ENCODE data around the gene SARS2. TPM values are rescaled to one million over a fixed set of nuclear protein-coding genes. Genes with fewer than 3 reads are reported as not detected.
"Not testable (repeated sequence)": the region's sequence is repeated elsewhere in the genome, so short reads cannot be mapped to it uniquely, and the experiment has no call there.

SARS2 gene
- total RNA-seq, 4 donors from 2014 or later = 12.7 to 21.6 (median 15.8) TPM

- Histone ChIP-seq H3K9me3 (no peaks in the 10 kb centered on the region), H3K27me3 (no peaks in the 10 kb centered on the region), H3K36me3 (peaks cover 0 to 63% (median 5%) of the 10 kb centered on the region in 3 donors), H3K4me3 (no peak overlapping the region), H3K27ac (peak overlapping the region in 1 of 4 donors; percentile 8), H3K4me1 (peaks cover 0 to 31% (median 5%) of the 10 kb centered on the region in 4 donors)
- TF ChIP-seq POLR2A (IDR thresholded peaks at IDR 0.05) = no peak
- TF ChIP-seq EP300 (IDR thresholded peaks at IDR 0.05) = no peak
- TF ChIP-seq CTCF (IDR thresholded peaks at IDR 0.05) = no peak
- WGBS, 2 donors = 85 to 88% methylated on average over 5 of the region's 5 CpGs
- DNase-seq (ENCODE audit: low spot score in 2 of 2) = no peak
Measured at GRCh38 chr19:38892841-38893240, 37.7 kb downstream of the SARS2 start.

GRCh38 chr19:38891771-38892170 lies 38.8 kb downstream of the SARS2 start:
- DNase-seq (ENCODE audit: low spot score in 2 of 2) = no peak
- Histone ChIP-seq H3K9me3 (no peaks in the 10 kb centered on the region), H3K27me3 (no peaks in the 10 kb centered on the region), H3K4me3 (no peak overlapping the region), H3K36me3 (peaks cover 0 to 74% (median 5%) of the 10 kb centered on the region in 3 donors), H3K27ac (peak overlapping the region in 2 of 4 donors; percentile 29 to 36), H3K4me1 (peaks cover 0 to 21% (median 0%) of the 10 kb centered on the region in 4 donors)
- TF ChIP-seq EP300 (IDR thresholded peaks at IDR 0.05) = no peak
- TF ChIP-seq POLR2A (IDR thresholded peaks at IDR 0.05) = no peak
- TF ChIP-seq CTCF (IDR thresholded peaks at IDR 0.05) = no peak
- 42 to 53% methylated on average over 6 of the region's 6 CpGs for WGBS, 2 donors

GRCh38 chr19:38890686-38891085 lies 39.9 kb downstream of the SARS2 start:
- no peak for DNase-seq (ENCODE audit: low spot score in 2 of 2)
- Histone ChIP-seq H3K27me3 (no peaks in the 10 kb centered on the region), H3K36me3 (peaks cover 0 to 84% (median 5%) of the 10 kb centered on the region in 3 donors), H3K4me1 (peaks cover 0 to 13% (median 0%) of the 10 kb centered on the region in 4 donors), H3K9me3 (no peaks in the 10 kb centered on the region), H3K4me3 (no peak overlapping the region), H3K27ac (no peak overlapping the region)
- TF ChIP-seq POLR2A (IDR thresholded peaks at IDR 0.05) (no peak), EP300 (IDR thresholded peaks at IDR 0.05) (no peak), CTCF (IDR thresholded peaks at IDR 0.05) (no peak)

- peaks cover 0 to 6% (median 0%) of the 10 kb centered on the region in 4 donors for H3K4me1 ChIP-seq
- H3K27ac ChIP-seq = no peak overlapping the region
- DNase-seq (ENCODE audit: low spot score in 2 of 2) = no peak
- H3K4me3 ChIP-seq = no peak overlapping the region
- peaks cover 0 to 93% (median 5%) of the 10 kb centered on the region in 3 donors for H3K36me3 ChIP-seq
- WGBS, 2 donors = 92 to 94% methylated on average over 8 of the region's 8 CpGs
- H3K27me3 ChIP-seq = no peaks in the 10 kb centered on the region
- TF ChIP-seq POLR2A (IDR thresholded peaks at IDR 0.05) (no peak), CTCF (IDR thresholded peaks at IDR 0.05) (no peak), EP300 (IDR thresholded peaks at IDR 0.05) (no peak)
- H3K9me3 ChIP-seq = no peaks in the 10 kb centered on the region
Measured at GRCh38 chr19:38889803-38890202, 40.8 kb downstream of the SARS2 start.

- H3K27ac ChIP-seq = no peak overlapping the region
- no peak overlapping the region for H3K4me3 ChIP-seq
- peaks cover 0 to 6% (median 0%) of the 10 kb centered on the region in 4 donors for H3K4me1 ChIP-seq
- no peak for DNase-seq (ENCODE audit: low spot score in 2 of 2)
- H3K36me3 ChIP-seq = peaks cover 0 to 97% (median 5%) of the 10 kb centered on the region in 3 donors
- H3K27me3 ChIP-seq = no peaks in the 10 kb centered on the region
- H3K9me3 ChIP-seq = no peaks in the 10 kb centered on the region
- 93 to 96% methylated on average over 15 to 17 of the region's 17 CpGs for WGBS, 2 donors
- TF ChIP-seq CTCF (IDR thresholded peaks at IDR 0.05) = no peak
- no peak for TF ChIP-seq EP300 (IDR thresholded peaks at IDR 0.05)
- TF ChIP-seq POLR2A (IDR thresholded peaks at IDR 0.05) = no peak
Measured at GRCh38 chr19:38888876-38889275, 41.7 kb downstream of the SARS2 start.

- not testable (repeated sequence) for H3K27me3 ChIP-seq; H3K9me3 ChIP-seq; H3K27ac ChIP-seq; DNase-seq (ENCODE audit: low spot score in 2 of 2); H3K4me3 ChIP-seq; H3K4me1 ChIP-seq
- 96 to 100% methylated on average over 3 of the region's 3 CpGs for WGBS, 2 donors
- peaks cover 0 to 96% (median 13%) of the 10 kb centered on the region in 3 donors for H3K36me3 ChIP-seq
Measured at GRCh38 chr19:38884691-38885090, 45.9 kb downstream of the SARS2 start.

Measured in tibial nerve (tissue), 4 donors.